ENCODE results near the gene AKAP10.

The AKAP10 gene

DNA sequence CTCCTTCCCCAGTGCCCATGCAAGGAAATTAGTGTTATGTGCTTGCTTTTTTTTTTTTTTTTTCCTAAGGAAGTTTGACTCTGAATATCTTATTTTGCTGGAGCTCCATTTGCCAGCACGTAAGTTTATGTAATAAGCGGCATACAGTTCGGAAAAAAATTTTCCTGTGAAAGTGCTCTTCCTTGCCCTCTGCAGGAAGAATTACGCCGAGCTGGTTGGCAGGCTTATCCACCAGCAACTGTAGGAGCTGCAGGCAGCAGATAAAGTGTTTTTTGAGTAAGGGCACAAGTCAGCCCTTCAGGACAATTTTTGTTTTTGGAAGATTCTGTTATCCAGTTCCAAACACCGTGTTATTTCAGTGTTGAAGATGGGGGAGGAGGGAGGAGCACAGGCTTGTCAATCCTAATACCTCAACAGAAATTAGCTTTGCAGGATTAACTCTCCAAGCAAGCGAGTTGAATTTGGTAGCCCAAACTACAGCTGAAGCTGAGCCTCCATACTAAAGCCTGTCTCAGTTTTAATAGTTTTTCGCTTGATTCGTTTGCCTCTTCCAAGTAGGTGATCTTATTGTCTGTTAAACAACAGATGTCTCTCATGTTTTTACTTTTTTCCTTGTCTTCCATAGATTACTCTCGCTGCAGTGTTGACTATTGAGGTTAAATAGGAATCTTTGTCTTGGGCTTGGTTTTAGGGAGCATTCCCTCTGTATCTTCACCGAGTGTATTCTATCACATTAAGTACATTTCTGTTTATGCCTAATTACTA lies 32.7 kb upstream of the AKAP10 start:
- TF ChIP-seq, protein P1, sequence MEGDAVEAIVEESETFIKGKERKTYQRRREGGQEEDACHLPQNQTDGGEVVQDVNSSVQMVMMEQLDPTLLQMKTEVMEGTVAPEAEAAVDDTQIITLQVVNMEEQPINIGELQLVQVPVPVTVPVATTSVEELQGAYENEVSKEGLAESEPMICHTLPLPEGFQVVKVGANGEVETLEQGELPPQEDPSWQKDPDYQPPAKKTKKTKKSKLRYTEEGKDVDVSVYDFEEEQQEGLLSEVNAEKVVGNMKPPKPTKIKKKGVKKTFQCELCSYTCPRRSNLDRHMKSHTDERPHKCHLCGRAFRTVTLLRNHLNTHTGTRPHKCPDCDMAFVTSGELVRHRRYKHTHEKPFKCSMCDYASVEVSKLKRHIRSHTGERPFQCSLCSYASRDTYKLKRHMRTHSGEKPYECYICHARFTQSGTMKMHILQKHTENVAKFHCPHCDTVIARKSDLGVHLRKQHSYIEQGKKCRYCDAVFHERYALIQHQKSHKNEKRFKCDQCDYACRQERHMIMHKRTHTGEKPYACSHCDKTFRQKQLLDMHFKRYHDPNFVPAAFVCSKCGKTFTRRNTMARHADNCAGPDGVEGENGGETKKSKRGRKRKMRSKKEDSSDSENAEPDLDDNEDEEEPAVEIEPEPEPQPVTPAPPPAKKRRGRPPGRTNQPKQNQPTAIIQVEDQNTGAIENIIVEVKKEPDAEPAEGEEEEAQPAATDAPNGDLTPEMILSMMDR (IDR thresholded peaks at IDR 0.05; ENCODE audit: borderline replicate concordance, insufficient read depth, low read depth, low read length), result 0 out of 2 replicates have a peak, but pooled peaks have one; percentile 3
- peak overlapping the region; percentile 55 for H3K4me3 ChIP-seq (ENCODE audit: low read depth, low read length)

DNA sequence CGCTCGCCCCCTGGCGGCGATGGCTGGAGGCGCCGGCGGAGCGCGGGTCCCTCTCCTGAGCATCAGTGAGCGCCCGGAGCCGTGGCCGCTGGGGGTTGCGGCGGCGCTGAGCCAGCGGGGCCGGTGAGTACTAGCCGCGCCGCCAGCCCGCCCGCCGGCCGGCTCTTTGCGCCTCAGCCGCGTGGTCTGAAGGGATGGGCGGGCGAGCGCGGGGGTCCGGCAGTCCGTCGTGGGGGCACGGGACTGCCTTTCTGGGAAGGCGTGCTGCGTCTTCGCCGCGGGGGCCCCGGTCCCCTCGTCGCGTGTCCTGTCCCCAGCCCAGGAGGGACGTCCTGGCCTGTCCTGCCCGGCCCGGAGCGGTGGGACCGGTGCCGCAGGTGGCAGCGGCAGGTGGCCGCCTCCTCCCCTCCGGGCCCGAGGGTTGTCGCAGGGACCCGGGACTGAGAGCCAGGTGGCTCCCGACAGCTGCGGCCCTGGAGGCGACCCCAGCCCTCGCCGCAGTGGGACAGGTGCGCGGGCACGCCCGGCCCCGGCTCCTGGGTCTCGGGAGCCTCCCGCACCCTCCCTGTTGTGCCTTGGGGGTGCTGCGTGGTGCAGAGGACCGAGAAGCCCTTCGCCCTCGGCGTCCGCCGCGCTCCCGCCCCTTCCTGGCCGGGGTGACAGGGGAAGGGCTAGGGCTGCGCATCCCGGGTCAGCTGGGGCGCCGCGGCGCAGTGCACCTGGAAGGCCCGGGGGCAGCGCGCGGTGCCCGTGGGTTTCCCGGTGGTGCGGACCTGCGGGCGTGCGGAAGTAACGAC lies 31.9 kb upstream of the AKAP10 start, which contains the start of gene SPECC1:
SPECC1 (plus strand) TSS at position 58 of the 797 bp plus-strand sequence. CDS start 87,293 bp downstream, outside the sequence.
- peak within 1 kb of the TSS; percentile 56 for H3K4me3 ChIP-seq (ENCODE audit: low read depth, low read length)
- TF ChIP-seq, protein P1 (IDR thresholded peaks at IDR 0.05; ENCODE audit: borderline replicate concordance, insufficient read depth, low read depth, low read length), result peak; percentile 99

GRCh38 chr17:20009052-20009301 lies 31.3 kb upstream of the AKAP10 start:
- TF ChIP-seq, protein P1 (IDR thresholded peaks at IDR 0.05; ENCODE audit: borderline replicate concordance, insufficient read depth, low read depth, low read length), result no peak
- peak overlapping the region; percentile 56 for H3K4me3 ChIP-seq (ENCODE audit: low read depth, low read length)

- TF ChIP-seq, protein P1 (IDR thresholded peaks at IDR 0.05; ENCODE audit: borderline replicate concordance, insufficient read depth, low read depth, low read length), result no peak
These were observed 30.8 kb upstream of the AKAP10 start for GRCh38 chr17:20008242-20009051.

GRCh38 chr17:19996502-19996901 lies 18.9 kb upstream of the AKAP10 start:
- no peak overlapping the region for H3K4me3 ChIP-seq (ENCODE audit: low read depth, low read length)
- TF ChIP-seq, protein P1 (IDR thresholded peaks at IDR 0.05; ENCODE audit: borderline replicate concordance, insufficient read depth, low read depth, low read length), result no peak

More at GRCh38 chr17:20008242-20009051, 30.8 kb upstream of the AKAP10 start:
- peak overlapping the region; percentile 56 for H3K4me3 ChIP-seq (ENCODE audit: low read depth, low read length)

DNA sequence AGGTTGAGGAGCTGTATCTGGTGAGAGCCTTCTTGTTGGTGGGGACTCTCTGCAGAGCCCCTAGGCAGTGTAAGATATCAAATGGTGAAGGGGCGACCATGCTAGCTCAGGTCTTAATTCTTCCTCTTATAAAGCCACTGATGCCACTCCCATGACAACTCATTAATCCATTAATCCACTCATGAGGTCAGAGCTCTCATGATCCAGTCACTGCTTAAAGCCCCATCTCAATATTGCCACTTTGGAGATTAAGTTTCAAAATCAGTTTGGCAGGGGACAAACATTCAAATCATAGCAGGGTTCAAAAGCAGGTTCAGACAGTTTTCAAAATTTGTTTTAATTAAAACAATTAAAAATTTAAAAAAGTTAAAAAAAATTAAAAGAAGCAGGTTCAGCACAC lies 18.5 kb upstream of the AKAP10 start:
- TF ChIP-seq, protein P1 (IDR thresholded peaks at IDR 0.05; ENCODE audit: borderline replicate concordance, insufficient read depth, low read depth, low read length), result no peak
- H3K4me3 ChIP-seq (ENCODE audit: low read depth, low read length), result no peak overlapping the region
